HepG2 (cell line): Measurements from ENCODE around the gene CIROP. TPM values are rescaled to one million over a fixed set of nuclear protein-coding genes. Genes with fewer than 3 reads are reported as not detected.

Experiments
- ATF1 ChIP-seq: IDR thresholded peaks from 2 replicates; pipeline ENCODE4 v1.6.1; 2016; ENCODE audit warnings: mild to moderate bottlenecking, control low read depth
- CBX2 ChIP-seq, 2 experiments: fragments of 200-600 bp in 1 of 2; sonication (generic); formaldehyde crosslinking in 1 of 2; IDR thresholded peaks; 2 replicates each; pipeline versions ENCODE4 v1.7.0 to v1.8.1; 2018 to 2022; ENCODE audit warnings: low read depth in 2 of 2, low read length in 1 of 2, mild to moderate bottlenecking in 1 of 2, missing genetic modification reagents in 1 of 2
- HNRNPK ChIP-seq: fragments of 200-400 bp; formaldehyde crosslinking; IDR thresholded peaks from 2 replicates; pipeline ENCODE4 v1.6.1; 2018; ENCODE audit warnings: low read length, low read depth, moderate library complexity, mild to moderate bottlenecking; ENCODE audit not compliant: poor library complexity, severe bottlenecking
- HNRNPLL ChIP-seq: fragments of 200-400 bp; formaldehyde crosslinking; IDR thresholded peaks from 2 replicates; pipeline ENCODE4 v1.6.1; 2017; ENCODE audit warnings: mild to moderate bottlenecking, low read depth, low read length; ENCODE audit not compliant: poor library complexity, severe bottlenecking
- HOXD1 ChIP-seq: sonication (generic); formaldehyde crosslinking; IDR thresholded peaks from 2 replicates; pipeline ENCODE4 v1.5.0; 2020; ENCODE audit warnings: missing genetic modification reagents
- KLF9 ChIP-seq: IDR thresholded peaks from 2 replicates; pipeline ENCODE4 v1.6.1; 2016; ENCODE audit warnings: low read depth
- MBNL3 ChIP-seq: fragments of 250-450 bp; sonication (Bioruptor Pico); conservative IDR thresholded peaks from 2 replicates; pipeline ENCODE4 v1.8.0; 2022; ENCODE audit warnings: mild to moderate bottlenecking, inconsistent platforms
- PRMT3 ChIP-seq: sonication (generic); formaldehyde crosslinking; IDR thresholded peaks from 2 replicates; pipeline ENCODE4 v1.8.1; 2022; ENCODE audit warnings: low read depth, mild to moderate bottlenecking, moderate library complexity, missing genetic modification reagents, borderline replicate concordance
- SIN3B ChIP-seq: fragments of 150-350 bp; IDR thresholded peaks from 2 replicates; pipeline ENCODE4 v1.6.1; 2014; ENCODE audit warnings: low read length
- SIX1 ChIP-seq: sonication (generic); formaldehyde crosslinking; IDR thresholded peaks from 2 replicates; pipeline ENCODE4 v1.4.0; 2020; ENCODE audit warnings: missing genetic modification reagents, borderline replicate concordance
- SP4 ChIP-seq: sonication (generic); formaldehyde crosslinking; IDR thresholded peaks from 2 replicates; pipeline ENCODE4 v1.8.1; 2023; ENCODE audit warnings: mild to moderate bottlenecking, missing genetic modification reagents
- SRSF9 ChIP-seq: fragments of 200-400 bp; formaldehyde crosslinking; IDR thresholded peaks from 2 replicates; pipeline ENCODE4 v1.6.1; 2018; ENCODE audit warnings: borderline replicate concordance, mild to moderate bottlenecking, low read depth, low read length; ENCODE audit not compliant: insufficient read depth, poor library complexity, severe bottlenecking
- ZFX ChIP-seq: sonication (generic); formaldehyde crosslinking; IDR thresholded peaks from 2 replicates; pipeline ENCODE4 v1.4.0; 2020; ENCODE audit warnings: mild to moderate bottlenecking, low read depth, missing genetic modification reagents, moderate library complexity
- ZMYM2 ChIP-seq: sonication (generic); formaldehyde crosslinking; IDR thresholded peaks from 2 replicates; pipeline ENCODE4 v1.8.0; 2022; ENCODE audit warnings: mild to moderate bottlenecking, missing genetic modification reagents
- ZNF264 ChIP-seq: sonication (generic); formaldehyde crosslinking; IDR thresholded peaks from 2 replicates; pipeline ENCODE4 v1.4.0; 2020; ENCODE audit warnings: missing genetic modification reagents
- ZNF329 ChIP-seq: sonication (generic); formaldehyde crosslinking; IDR thresholded peaks from 2 replicates; pipeline ENCODE4 v1.9.0; 2021; ENCODE audit warnings: low read depth, mild to moderate bottlenecking, missing genetic modification reagents
- ZNF567 ChIP-seq: sonication (generic); formaldehyde crosslinking; IDR thresholded peaks from 2 replicates; pipeline ENCODE4 v1.8.1; 2023; ENCODE audit warnings: mild to moderate bottlenecking, missing genetic modification reagents, borderline replicate concordance
- ZNF7 ChIP-seq: IDR thresholded peaks from 2 replicates; pipeline ENCODE4 v1.6.1; 2016; ENCODE audit warnings: missing biosample characterization, missing genetic modification reagents
- ZNF761 ChIP-seq: sonication (generic); formaldehyde crosslinking; conservative IDR thresholded peaks from 2 replicates; pipeline ENCODE4 v1.4.0; 2020; ENCODE audit warnings: mild to moderate bottlenecking, missing genetic modification reagents
- polyA plus RNA-seq, 8 experiments: library from polyadenylated mRNA; depleted of rRNA in 3 of 8; stranded (reverse) in 7 of 8; unstranded in 1 of 8; fragments of >200 nt; fragmentation: Illumina TruSeq in 4 of 8; extraction: Trizol in 4 of 8; gene quantifications; 2 replicates each; pipeline versions ENCODE4 v1.2.1 to v1.2.3, GENCODE V29; 2011 to 2016; ENCODE audit warnings: low read depth in 4 of 8, missing spikeins in 1 of 8, mixed read lengths in 1 of 8; ENCODE audit not compliant: insufficient read depth in 1 of 8
- total RNA-seq, 5 experiments: library from RNA; depleted of rRNA; stranded (reverse); fragments of >200 nt; fragmentation: Illumina TruSeq; extraction: Trizol; gene quantifications; 2 replicates each; pipeline ENCODE4 v1.2.3, GENCODE V29; 2016; ENCODE audit warnings: low read depth in 1 of 5
- TF ChIP-seq, protein P1 (sequence below): sonication (generic); formaldehyde crosslinking; IDR thresholded peaks from 2 replicates; pipeline ENCODE4 v1.4.0; 2020; ENCODE audit warnings: missing genetic modification reagents, borderline replicate concordance
- TF ChIP-seq, protein P2 (sequence below): sonication (generic); formaldehyde crosslinking; IDR thresholded peaks from 2 replicates; pipeline ENCODE4 v1.9.0; 2021; ENCODE audit warnings: missing genetic modification reagents, borderline replicate concordance
- TF ChIP-seq, protein P3 (sequence below): sonication (generic); formaldehyde crosslinking; IDR thresholded peaks from 2 replicates; pipeline ENCODE4 v1.4.0; 2020; ENCODE audit warnings: mild to moderate bottlenecking, missing genetic modification reagents

The CIROP gene
- total and polyA plus RNA-seq, 2 of the 13 experiments (the other 11 are each of a cell fraction or from before 2014, with no cell fraction given), result 0.07 TPM; not detected in 1

DNA sequence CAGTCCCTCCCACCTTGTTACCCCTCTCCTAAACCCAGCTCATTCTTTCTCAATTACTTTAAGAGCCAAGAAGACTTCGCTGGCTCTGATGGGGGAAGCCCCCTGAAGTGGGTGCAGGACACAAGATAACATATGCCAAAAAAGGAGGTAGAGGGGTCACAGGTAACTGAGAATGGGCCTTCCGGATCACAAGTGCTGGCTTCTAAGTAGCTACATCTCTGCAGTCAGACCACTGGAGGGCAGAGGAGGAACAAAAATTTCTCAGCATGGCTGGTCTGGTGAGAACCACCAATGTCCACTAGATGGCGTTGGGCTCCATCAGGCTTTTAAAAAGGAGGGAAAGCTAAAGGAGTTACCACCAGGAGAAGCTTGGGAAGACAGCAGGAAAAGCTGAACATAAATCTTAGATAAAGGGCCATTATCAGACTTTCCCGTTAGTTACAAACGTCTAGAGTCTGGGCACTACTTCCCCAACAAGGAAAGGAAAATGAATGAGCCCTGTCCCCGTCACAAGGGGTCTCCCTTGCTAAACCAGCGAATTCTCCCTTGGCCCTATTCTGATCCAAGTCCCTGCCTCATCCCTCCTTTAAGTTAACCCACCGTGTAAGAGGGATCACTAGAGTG lies 35.9 kb downstream of the CIROP start (continued):
- TF ChIP-seq, protein P1, sequence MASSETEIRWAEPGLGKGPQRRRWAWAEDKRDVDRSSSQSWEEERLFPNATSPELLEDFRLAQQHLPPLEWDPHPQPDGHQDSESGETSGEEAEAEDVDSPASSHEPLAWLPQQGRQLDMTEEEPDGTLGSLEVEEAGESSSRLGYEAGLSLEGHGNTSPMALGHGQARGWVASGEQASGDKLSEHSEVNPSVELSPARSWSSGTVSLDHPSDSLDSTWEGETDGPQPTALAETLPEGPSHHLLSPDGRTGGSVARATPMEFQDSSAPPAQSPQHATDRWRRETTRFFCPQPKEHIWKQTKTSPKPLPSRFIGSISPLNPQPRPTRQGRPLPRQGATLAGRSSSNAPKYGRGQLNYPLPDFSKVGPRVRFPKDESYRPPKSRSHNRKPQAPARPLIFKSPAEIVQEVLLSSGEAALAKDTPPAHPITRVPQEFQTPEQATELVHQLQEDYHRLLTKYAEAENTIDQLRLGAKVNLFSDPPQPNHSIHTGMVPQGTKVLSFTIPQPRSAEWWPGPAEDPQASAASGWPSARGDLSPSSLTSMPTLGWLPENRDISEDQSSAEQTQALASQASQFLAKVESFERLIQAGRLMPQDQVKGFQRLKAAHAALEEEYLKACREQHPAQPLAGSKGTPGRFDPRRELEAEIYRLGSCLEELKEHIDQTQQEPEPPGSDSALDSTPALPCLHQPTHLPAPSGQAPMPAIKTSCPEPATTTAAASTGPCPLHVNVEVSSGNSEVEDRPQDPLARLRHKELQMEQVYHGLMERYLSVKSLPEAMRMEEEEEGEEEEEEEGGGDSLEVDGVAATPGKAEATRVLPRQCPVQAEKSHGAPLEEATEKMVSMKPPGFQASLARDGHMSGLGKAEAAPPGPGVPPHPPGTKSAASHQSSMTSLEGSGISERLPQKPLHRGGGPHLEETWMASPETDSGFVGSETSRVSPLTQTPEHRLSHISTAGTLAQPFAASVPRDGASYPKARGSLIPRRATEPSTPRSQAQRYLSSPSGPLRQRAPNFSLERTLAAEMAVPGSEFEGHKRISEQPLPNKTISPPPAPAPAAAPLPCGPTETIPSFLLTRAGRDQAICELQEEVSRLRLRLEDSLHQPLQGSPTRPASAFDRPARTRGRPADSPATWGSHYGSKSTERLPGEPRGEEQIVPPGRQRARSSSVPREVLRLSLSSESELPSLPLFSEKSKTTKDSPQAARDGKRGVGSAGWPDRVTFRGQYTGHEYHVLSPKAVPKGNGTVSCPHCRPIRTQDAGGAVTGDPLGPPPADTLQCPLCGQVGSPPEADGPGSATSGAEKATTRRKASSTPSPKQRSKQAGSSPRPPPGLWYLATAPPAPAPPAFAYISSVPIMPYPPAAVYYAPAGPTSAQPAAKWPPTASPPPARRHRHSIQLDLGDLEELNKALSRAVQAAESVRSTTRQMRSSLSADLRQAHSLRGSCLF, result no peak
- TF ChIP-seq SIN3B, result peak; percentile 74; the same call in 1 of the 2 replicates
- peak; percentile 81; the same call in 1 of the 2 replicates for TF ChIP-seq ZNF264
- no peak for TF ChIP-seq ZNF329
- no peak for TF ChIP-seq SP4 (CRISPR knock-in tag)
- TF ChIP-seq ATF1 (CRISPR knock-in tag), result no peak
- no peak for TF ChIP-seq ZNF761 (CRISPR knock-in tag)
- no peak for TF ChIP-seq MBNL3 (CRISPR knock-in tag)
- no peak for TF ChIP-seq CBX2 (IDR thresholded peaks at IDR 0.05; ENCODE audit: low read depth, low read length)
- TF ChIP-seq CBX2 (CRISPR knock-in tag; IDR thresholded peaks at IDR 0.05; ENCODE audit: low read depth), result no peak
- no peak for TF ChIP-seq ZMYM2 (CRISPR knock-in tag)
- TF ChIP-seq, protein P2, sequence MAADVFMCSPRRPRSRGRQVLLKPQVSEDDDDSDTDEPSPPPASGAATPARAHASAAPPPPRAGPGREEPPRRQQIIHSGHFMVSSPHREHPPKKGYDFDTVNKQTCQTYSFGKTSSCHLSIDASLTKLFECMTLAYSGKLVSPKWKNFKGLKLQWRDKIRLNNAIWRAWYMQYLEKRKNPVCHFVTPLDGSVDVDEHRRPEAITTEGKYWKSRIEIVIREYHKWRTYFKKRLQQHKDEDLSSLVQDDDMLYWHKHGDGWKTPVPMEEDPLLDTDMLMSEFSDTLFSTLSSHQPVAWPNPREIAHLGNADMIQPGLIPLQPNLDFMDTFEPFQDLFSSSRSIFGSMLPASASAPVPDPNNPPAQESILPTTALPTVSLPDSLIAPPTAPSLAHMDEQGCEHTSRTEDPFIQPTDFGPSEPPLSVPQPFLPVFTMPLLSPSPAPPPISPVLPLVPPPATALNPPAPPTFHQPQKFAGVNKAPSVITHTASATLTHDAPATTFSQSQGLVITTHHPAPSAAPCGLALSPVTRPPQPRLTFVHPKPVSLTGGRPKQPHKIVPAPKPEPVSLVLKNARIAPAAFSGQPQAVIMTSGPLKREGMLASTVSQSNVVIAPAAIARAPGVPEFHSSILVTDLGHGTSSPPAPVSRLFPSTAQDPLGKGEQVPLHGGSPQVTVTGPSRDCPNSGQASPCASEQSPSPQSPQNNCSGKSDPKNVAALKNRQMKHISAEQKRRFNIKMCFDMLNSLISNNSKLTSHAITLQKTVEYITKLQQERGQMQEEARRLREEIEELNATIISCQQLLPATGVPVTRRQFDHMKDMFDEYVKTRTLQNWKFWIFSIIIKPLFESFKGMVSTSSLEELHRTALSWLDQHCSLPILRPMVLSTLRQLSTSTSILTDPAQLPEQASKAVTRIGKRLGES, result no peak
- TF ChIP-seq SRSF9, result no peak
- 0 out of 2 replicates have a peak, but pooled peaks have one; percentile 36 for TF ChIP-seq KLF9 (CRISPR knock-in tag)
- no peak for TF ChIP-seq PRMT3 (CRISPR knock-in tag)
- TF ChIP-seq, protein P3, sequence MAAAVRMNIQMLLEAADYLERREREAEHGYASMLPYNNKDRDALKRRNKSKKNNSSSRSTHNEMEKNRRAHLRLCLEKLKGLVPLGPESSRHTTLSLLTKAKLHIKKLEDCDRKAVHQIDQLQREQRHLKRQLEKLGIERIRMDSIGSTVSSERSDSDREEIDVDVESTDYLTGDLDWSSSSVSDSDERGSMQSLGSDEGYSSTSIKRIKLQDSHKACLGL, result no peak
- TF ChIP-seq HNRNPK, result no peak
- no peak for TF ChIP-seq HOXD1 (CRISPR knock-in tag)
- peak; percentile 57; the same call in 1 of the 2 replicates for TF ChIP-seq ZFX (CRISPR knock-in tag)
- peak; percentile 53; the same call in 1 of the 2 replicates for TF ChIP-seq SIX1 (CRISPR knock-in tag)
- TF ChIP-seq ZNF567, result peak; percentile 93; the same call in 1 of the 2 replicates
- TF ChIP-seq ZNF7 (CRISPR knock-in tag), result no peak
- no peak for TF ChIP-seq HNRNPLL
